GM18507 (cell line): ENCODE results near the gene TRAPPC4.
A peak's percentile ranks its signal among the peaks of the same experiment; 100 is the strongest.
"Not testable (repeated sequence)": the region's sequence is repeated elsewhere in the genome, so short reads cannot be mapped to it uniquely, and the experiment has no call there.

ENCODE experiments used
- DNase-seq: peaks from one replicate; pipeline ENCODE4 v3.0.0; 2011; ENCODE audit warnings: low read depth; ENCODE audit not compliant: insufficient read length; ENCODE audit errors: extremely low spot score
- FAIRE-seq: peaks from 2 replicates; lab custom pipeline; 2011; peaks lifted over from hg19 to GRCh38; lab: Jason Lieb, UNC

The TRAPPC4 gene

GRCh38 chr11:119018074-119018938, at the start of gene TRAPPC4, which contains the start of gene RPS25:
Gene TRAPPC4 (plus strand): TSS chr11:119018766. CDS start chr11:119018796, 30 bp downstream.
Gene RPS25 (minus strand): TSS chr11:119018343. CDS start chr11:119018284, 59 bp downstream.
- FAIRE-seq, result peak; percentile 94

GRCh38 chr11:118969508-118969907, 49.1 kb upstream of the TRAPPC4 start:
- not testable (repeated sequence) for FAIRE-seq, DNase-seq

More at GRCh38 chr11:119018074-119018938, at the start of gene TRAPPC4, which contains the start of gene RPS25:
- peak; percentile 84 for DNase-seq

- DNase-seq (no peak), FAIRE-seq (no peak)
These were observed 46.9 kb upstream of the TRAPPC4 start, which contains the start of gene FOXR1 for GRCh38 chr11:118971646-118972045. Gene FOXR1 (plus strand): TSS chr11:118971761. CDS start chr11:118971932, 171 bp downstream.

GRCh38 chr11:118973985-118974384, 44.6 kb upstream of the TRAPPC4 start:
- no peak for DNase-seq
- no peak for FAIRE-seq

GRCh38 chr11:118975771-118976709, 42.5 kb upstream of the TRAPPC4 start:
- DNase-seq, result no peak
- no peak for FAIRE-seq

- FAIRE-seq, result no peak
- DNase-seq, result no peak
These were observed 39.1 kb upstream of the TRAPPC4 start for GRCh38 chr11:118979434-118979833.

GRCh38 chr11:118980191-118980881, 38.2 kb upstream of the TRAPPC4 start:
- DNase-seq, result no peak
- no peak for FAIRE-seq

- DNase-seq, FAIRE-seq: not testable (repeated sequence)
These were observed 34.2 kb upstream of the TRAPPC4 start for GRCh38 chr11:118984337-118984736.

GRCh38 chr11:118984825-118985224, 33.7 kb upstream of the TRAPPC4 start:
- DNase-seq, result no peak
- no peak for FAIRE-seq

GRCh38 chr11:118988280-118988679, 30.3 kb upstream of the TRAPPC4 start:
- DNase-seq (no peak), FAIRE-seq (no peak)

GRCh38 chr11:118991486-118992038, 27.0 kb upstream of the TRAPPC4 start:
- not testable (repeated sequence) for FAIRE-seq, DNase-seq

- DNase-seq (peak; percentile 39), FAIRE-seq (peak; percentile 78)
These were observed 21.5 kb upstream of the TRAPPC4 start for GRCh38 chr11:118996926-118997626.

GRCh38 chr11:118997627-118998387, 20.8 kb upstream of the TRAPPC4 start, which contains the start of gene CENATAC:
Gene CENATAC (plus strand): TSS chr11:118998138. CDS start chr11:118998198, 60 bp downstream.
- FAIRE-seq (peak; percentile 88), DNase-seq (peak; percentile 98)

GRCh38 chr11:118998388-118998717, 20.2 kb upstream of the TRAPPC4 start:
- FAIRE-seq, result no peak
- DNase-seq, result no peak

- no peak for DNase-seq
- no peak for FAIRE-seq
These were observed 19.7 kb upstream of the TRAPPC4 start for GRCh38 chr11:118998822-118999221.

GRCh38 chr11:119000906-119001305, 17.7 kb upstream of the TRAPPC4 start:
- no peak for FAIRE-seq
- DNase-seq, result no peak

- FAIRE-seq (no peak), DNase-seq (no peak)
These were observed 11.9 kb upstream of the TRAPPC4 start for GRCh38 chr11:119006656-119007055.
